PC-3 (cell line): ENCODE results near the gene PDZD2. TPM values are rescaled to one million over a fixed set of nuclear protein-coding genes. Genes with fewer than 3 reads are reported as not detected.

Source experiments
- ATAC-seq: fragments of 200-7000 bp; cut with Tn5 transposase; 2 replicates; pipeline ENCODE4 v1.9.1; 2020; ENCODE audit warnings: mild to moderate bottlenecking, moderate library complexity
- BruUV-seq: library from RNA; stranded (reverse); fragments of 400-500 nt; replicated peaks from 2 replicates; lab custom pipeline; 2021; lab: Mats Ljungman, UMichigan
- CTCF ChIA-PET: fragments of 300-600 bp; sonication (Branson Sonifier 250); formaldehyde crosslinking; loops from one replicate; lab custom pipeline; 2022; ENCODE audit warnings: antibody characterized with exemption; lab: Charles Lee
- POLR2A ChIA-PET: fragments of 300-600 bp; sonication (Branson Sonifier 250); formaldehyde crosslinking; loops from one replicate; lab custom pipeline; 2022; ENCODE audit warnings: antibody characterized with exemption; ENCODE audit not compliant: unreplicated experiment; lab: Charles Lee
- DNase-seq: peaks from one replicate; pipeline ENCODE4 v3.0.0-alpha.2; 2015
- H2AFZ ChIP-seq: fragments of 300-600 bp; sonication (generic); 2 replicates; pipeline ENCODE4 v1.6.0; 2016; ENCODE audit warnings: antibody characterized with exemption, low read length
- H3F3A ChIP-seq: fragments of 300-600 bp; sonication (generic); one replicate; pipeline ENCODE4 v1.6.0; 2017; ENCODE audit warnings: antibody characterized with exemption, low read length, control low read depth, mild to moderate bottlenecking; ENCODE audit not compliant: unreplicated experiment
- H3K27ac ChIP-seq: fragments of 300-600 bp; sonication (generic); 2 replicates; pipeline ENCODE4 v1.5.1; 2016; ENCODE audit warnings: mild to moderate bottlenecking, low read length
- H3K27me3 ChIP-seq: fragments of 300-600 bp; sonication (generic); 2 replicates; pipeline ENCODE4 v1.6.1; 2016; ENCODE audit warnings: low read length, mixed read lengths
- H3K36me3 ChIP-seq: fragments of 300-600 bp; sonication (generic); 2 replicates; pipeline ENCODE4 v1.6.1; 2016; ENCODE audit warnings: low read depth, mixed run types, low read length, mixed read lengths
- H3K4me1 ChIP-seq: fragments of 300-600 bp; sonication (generic); 2 replicates; pipeline ENCODE4 v1.5.1; 2016; ENCODE audit warnings: low read length; ENCODE audit not compliant: insufficient read depth
- H3K4me2 ChIP-seq: fragments of 300-600 bp; sonication (generic); 2 replicates; pipeline ENCODE4 v1.6.0; 2016; ENCODE audit warnings: low read length
- H3K4me3 ChIP-seq: fragments of 300-600 bp; sonication (generic); 2 replicates; pipeline ENCODE4 v1.5.1; 2016; ENCODE audit warnings: mild to moderate bottlenecking, low read length, mixed read lengths
- H3K79me2 ChIP-seq: fragments of 300-600 bp; sonication (generic); 2 replicates; pipeline ENCODE4 v1.6.1; 2017; ENCODE audit warnings: low read length, mixed read lengths
- H3K9ac ChIP-seq: fragments of 300-600 bp; sonication (generic); 2 replicates; pipeline ENCODE4 v1.6.0; 2016; ENCODE audit warnings: mild to moderate bottlenecking, low read length
- H3K9me2 ChIP-seq: fragments of 300-600 bp; sonication (generic); replicated peaks from 2 replicates; pipeline ENCODE4 v1.6.1; 2016; ENCODE audit warnings: mixed run types, low read length, mixed read lengths
- H3K9me3 ChIP-seq: fragments of 300-600 bp; sonication (generic); 2 replicates; pipeline ENCODE4 v1.6.1; 2016; ENCODE audit warnings: low read length, mixed read lengths
- H4K20me1 ChIP-seq: fragments of 300-600 bp; sonication (generic); 2 replicates; pipeline ENCODE4 v1.6.1; 2016; ENCODE audit warnings: low read length, mixed read lengths
- EZH2 ChIP-seq: fragments of 300-600 bp; sonication (generic); IDR thresholded peaks from one replicate; pipeline ENCODE4 v1.6.1; 2017; ENCODE audit warnings: antibody characterized with exemption, mild to moderate bottlenecking, low read length; ENCODE audit not compliant: unreplicated experiment
- EZH2phosphoT487 ChIP-seq: fragments of 300-600 bp; sonication (generic); IDR thresholded peaks from 2 replicates; pipeline ENCODE4 v1.6.1; 2018; ENCODE audit warnings: mild to moderate bottlenecking, antibody characterized with exemption, low read length, borderline replicate concordance
- intact Hi-C: fragments of 100-400 bp; cut with micrococcal nuclease; formaldehyde crosslinking; loops from 2 replicates; pipeline ENCODE4 v1.9.0; 2023
- total RNA-seq: library from RNA; depleted of rRNA; stranded (reverse); fragments of >200 nt; gene quantifications from 2 replicates; pipeline ENCODE4 v1.2.3, GENCODE V29; 2014
- TF ChIP-seq, protein P1 (sequence below): fragments of 300-600 bp; sonication (generic); conservative IDR thresholded peaks from 2 replicates; pipeline ENCODE4 v1.5.1; 2017; ENCODE audit warnings: antibody characterized with exemption, low read depth, mild to moderate bottlenecking, low read length

PDZD2 gene
- total RNA-seq, 1 experiment from 2014 or later = 2.0 TPM

DNA sequence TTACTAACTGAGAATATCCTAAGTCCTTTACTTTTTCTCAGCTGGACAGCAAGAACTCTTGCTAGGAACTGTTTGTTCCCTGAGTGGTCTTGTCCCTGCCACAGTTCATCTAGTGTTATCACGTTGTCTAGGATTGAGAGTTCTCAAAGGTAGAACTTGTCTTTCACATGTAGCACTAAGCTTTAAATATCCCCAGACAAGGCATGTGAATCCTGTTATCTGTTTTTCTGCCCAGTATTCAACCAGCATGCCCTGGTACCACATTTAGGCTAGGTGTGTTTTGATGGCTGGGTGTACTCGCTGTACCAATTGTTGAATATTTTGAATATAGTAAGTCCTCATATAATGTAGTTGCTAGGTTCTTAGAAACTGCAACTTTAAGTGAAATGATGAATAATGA, 27.9 kb upstream of the PDZD2 start:
- Histone ChIP-seq H3K4me3 (no peak overlapping the region), H3K27me3 (peaks cover 15% of the 10 kb centered on the region), H3K9me2 (no peaks in the 10 kb centered on the region), H3K27ac (no peak overlapping the region), H3K9ac (no peak overlapping the region), H3K4me1 (peaks cover 11% of the 10 kb centered on the region), H3K4me2 (no peak overlapping the region), H3K79me2 (no peaks in the 10 kb centered on the region), H3F3A (no peaks in the 10 kb centered on the region), H3K9me3 (no peaks in the 10 kb centered on the region), H4K20me1 (no peaks in the 10 kb centered on the region), H2AFZ (no peak overlapping the region), H3K36me3 (no peaks in the 10 kb centered on the region)
- ChIA-PET POLR2A (no interaction called here), CTCF (no interaction called here)
- TF ChIP-seq, protein P1, sequence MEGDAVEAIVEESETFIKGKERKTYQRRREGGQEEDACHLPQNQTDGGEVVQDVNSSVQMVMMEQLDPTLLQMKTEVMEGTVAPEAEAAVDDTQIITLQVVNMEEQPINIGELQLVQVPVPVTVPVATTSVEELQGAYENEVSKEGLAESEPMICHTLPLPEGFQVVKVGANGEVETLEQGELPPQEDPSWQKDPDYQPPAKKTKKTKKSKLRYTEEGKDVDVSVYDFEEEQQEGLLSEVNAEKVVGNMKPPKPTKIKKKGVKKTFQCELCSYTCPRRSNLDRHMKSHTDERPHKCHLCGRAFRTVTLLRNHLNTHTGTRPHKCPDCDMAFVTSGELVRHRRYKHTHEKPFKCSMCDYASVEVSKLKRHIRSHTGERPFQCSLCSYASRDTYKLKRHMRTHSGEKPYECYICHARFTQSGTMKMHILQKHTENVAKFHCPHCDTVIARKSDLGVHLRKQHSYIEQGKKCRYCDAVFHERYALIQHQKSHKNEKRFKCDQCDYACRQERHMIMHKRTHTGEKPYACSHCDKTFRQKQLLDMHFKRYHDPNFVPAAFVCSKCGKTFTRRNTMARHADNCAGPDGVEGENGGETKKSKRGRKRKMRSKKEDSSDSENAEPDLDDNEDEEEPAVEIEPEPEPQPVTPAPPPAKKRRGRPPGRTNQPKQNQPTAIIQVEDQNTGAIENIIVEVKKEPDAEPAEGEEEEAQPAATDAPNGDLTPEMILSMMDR = no peak
- TF ChIP-seq EZH2 = no peak
- no peak for TF ChIP-seq EZH2phosphoT487
- ATAC-seq (no peak), DNase-seq (no peak)
- intact Hi-C loops = no loop called here
- no TSS peak for BruUV-seq

DNA sequence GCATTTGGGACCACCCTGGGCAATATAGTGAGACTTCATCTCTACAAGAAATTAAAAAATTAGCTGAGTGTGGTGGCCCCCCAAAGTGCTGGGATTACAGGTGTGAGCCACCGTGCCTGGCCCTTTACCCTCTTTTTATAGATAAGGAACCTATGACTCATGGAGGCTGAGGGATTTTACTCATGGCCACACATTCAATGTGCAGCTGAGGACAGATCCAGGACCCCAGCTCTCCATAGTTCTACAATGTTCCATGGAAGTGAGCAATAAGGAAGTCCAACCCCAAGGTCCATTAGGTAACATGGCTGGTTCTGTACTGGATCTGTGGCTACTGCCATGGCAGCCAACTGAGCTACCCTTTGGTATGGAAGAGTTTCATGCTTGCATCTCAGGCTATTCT, 25.3 kb upstream of the PDZD2 start:
- no peaks in the 10 kb centered on the region for H3K79me2 ChIP-seq
- H3K9me3 ChIP-seq = no peaks in the 10 kb centered on the region
- CTCF ChIA-PET = no interaction called here
- no peaks in the 10 kb centered on the region for H3K36me3 ChIP-seq
- intact Hi-C loops = no loop called here
- no peaks in the 10 kb centered on the region for H3F3A ChIP-seq
- ATAC-seq (no peak), DNase-seq (peak; percentile 28)
- no TSS peak for BruUV-seq
- no peak overlapping the region for H2AFZ ChIP-seq
- H3K4me1 ChIP-seq = peaks cover 11% of the 10 kb centered on the region
- H3K27ac ChIP-seq = no peak overlapping the region
- TF ChIP-seq, protein P1 = no peak
- TF ChIP-seq EZH2 = no peak
- TF ChIP-seq EZH2phosphoT487 = no peak
- H3K4me3 ChIP-seq = no peak overlapping the region
- peaks cover 12% of the 10 kb centered on the region for H3K27me3 ChIP-seq
- no peak overlapping the region for H3K9ac ChIP-seq
- POLR2A ChIA-PET = no interaction called here
- H3K9me2 ChIP-seq = no peaks in the 10 kb centered on the region
- H3K4me2 ChIP-seq = no peak overlapping the region
- H4K20me1 ChIP-seq = no peaks in the 10 kb centered on the region

DNA sequence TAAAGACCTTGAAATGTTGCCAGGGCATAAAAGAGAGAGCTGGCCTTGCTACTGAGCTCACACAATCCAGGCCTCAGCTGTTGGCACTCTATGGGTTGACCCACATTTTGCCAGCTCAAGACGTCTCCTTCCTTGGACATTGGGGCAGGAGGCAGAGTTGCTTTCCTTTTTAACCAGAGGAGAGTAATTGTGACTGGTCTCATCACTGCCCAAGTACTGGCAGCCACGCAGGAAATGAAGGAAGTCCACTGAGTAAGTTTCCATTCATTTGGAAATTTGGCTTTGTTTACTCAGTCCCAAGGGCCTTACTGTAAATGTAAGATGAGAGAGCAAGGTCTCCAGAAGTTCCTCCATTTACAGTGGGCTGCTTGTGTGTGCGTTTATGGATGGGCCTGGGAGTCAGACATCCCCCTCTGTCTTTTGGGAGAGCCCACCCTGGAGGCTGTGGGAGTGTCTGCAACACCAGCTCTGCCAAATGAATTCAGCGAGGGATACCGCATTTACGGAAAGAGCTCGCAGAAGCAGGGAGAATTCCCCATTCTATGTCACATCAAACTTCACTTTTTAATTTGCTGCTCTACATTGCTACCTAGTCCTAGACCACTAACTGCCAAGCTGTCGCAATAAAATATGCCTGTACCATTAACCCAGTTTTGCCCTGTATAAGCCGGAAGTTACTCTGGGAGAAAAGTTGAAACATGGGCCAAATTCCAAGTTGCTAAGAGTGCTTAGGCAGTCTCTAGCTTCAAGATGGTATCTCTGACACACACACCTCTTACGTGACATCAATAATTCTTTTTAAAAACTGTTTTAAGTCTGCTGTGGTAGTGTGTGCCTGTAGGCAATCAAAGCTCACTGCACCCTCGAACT, 24.5 kb upstream of the PDZD2 start:
- no peak for ATAC-seq
- Histone ChIP-seq H3K9ac (no peak overlapping the region), H3K27ac (no peak overlapping the region), H2AFZ (no peak overlapping the region), H3K4me3 (no peak overlapping the region), H3K79me2 (no peaks in the 10 kb centered on the region), H3K9me3 (no peaks in the 10 kb centered on the region), H3F3A (no peaks in the 10 kb centered on the region), H3K4me2 (no peak overlapping the region), H3K4me1 (peaks cover 11% of the 10 kb centered on the region), H3K27me3 (peaks cover 10% of the 10 kb centered on the region), H4K20me1 (no peaks in the 10 kb centered on the region), H3K36me3 (no peaks in the 10 kb centered on the region), H3K9me2 (no peaks in the 10 kb centered on the region)
- ChIA-PET POLR2A (no interaction called here), CTCF (no interaction called here)
- BruUV-seq = no TSS peak
- intact Hi-C loops = no loop called here
- no peak for TF ChIP-seq EZH2phosphoT487
- TF ChIP-seq, protein P1 = no peak
- no peak for TF ChIP-seq EZH2
- DNase-seq = no peak
